ENCODE results near the gene OXT. TPM values are rescaled to one million over a fixed set of nuclear protein-coding genes. Genes with fewer than 3 reads are reported as not detected.

Gene OXT
- total RNA-seq (1.4 and 1.7 TPM in 2 replicates), polyA plus RNA-seq (1.0 TPM in 1 of 2 replicates, not detected in the other), polyA minus RNA-seq (not detected in 2 replicates)
- total RNA-seq (2013) = 0.23 TPM

- ChIA-PET CTCF (interaction anchor here (4.2 to 5.2 kb wide), 2 partner anchors 18 to 43 kb away, joined by 18 to 43 read pairs; no protein-coding TSS in a partner anchor), POLR2A (interaction anchor here (0.6 to 2.1 kb wide), 3 partner anchors 21 to 26 kb away, joined by 3 to 8 read pairs (median 5); no protein-coding TSS in a partner anchor)
- Mint-ChIP-seq H3K9me3 (ENCODE audit: insufficient read depth) (no peaks in the 10 kb centered on the region), H3K27ac (peak within 1 kb of the TSS; percentile 81), H3K27me3 (peaks cover 7% of the 10 kb centered on the region), H3K4me3 (peak within 1 kb of the TSS; percentile 81), H3K4me1 (peaks cover 26% of the 10 kb centered on the region)
- no peaks in the 10 kb centered on the region for H4K20me1 ChIP-seq (ENCODE audit: control insufficient read depth, insufficient read depth, low read length, poor library complexity, severe bottlenecking)
- peak within 1 kb of the TSS in 4 of 5 experiments; percentile 40 to 70 (median 56) for H3K4me3 ChIP-seq (ENCODE audit: control extremely low read depth in 1 of 5, extremely low read depth in 1 of 5, insufficient read depth in 1 of 5, low read depth in 2 of 5, low read length in 4 of 5)
- H3K79me2 ChIP-seq (ENCODE audit: control insufficient read depth, insufficient read depth, low read length) = peaks cover 6% of the 10 kb centered on the region
- H3K9me3 ChIP-seq (ENCODE audit: control extremely low read depth in 1 of 3, control insufficient read depth in 2 of 3, insufficient read depth in 1 of 3, low read length in 2 of 3) = peaks cover 0 to 8% (median 0%) of the 10 kb centered on the region in 3 donors
- peaks cover 0 to 25% (median 4%) of the 10 kb centered on the region in 4 experiments for H3K27me3 ChIP-seq (replicated peaks in 1 of 4; ENCODE audit: control extremely low read depth in 1 of 4, control insufficient read depth in 3 of 4, insufficient read depth in 4 of 4, low read length in 3 of 4)
- no peaks in the 10 kb centered on the region for H3K36me3 ChIP-seq (replicated peaks in 1 of 2; ENCODE audit: control extremely low read depth in 1 of 2, control insufficient read depth in 1 of 2, extremely low read depth in 1 of 2, insufficient read depth in 2 of 2, low read length in 1 of 2)
- peak within 1 kb of the TSS; percentile 83 for H2AFZ ChIP-seq (ENCODE audit: insufficient read depth, low read depth, low read length, poor library complexity, severe bottlenecking)
- ATAC-seq (ENCODE audit: low read depth) (peak; percentile 77), DNase-seq (peak; percentile 84)
- 7% methylated on average over 89 of the region's 95 CpGs for WGBS (ENCODE audit: insufficient coverage)
- intact Hi-C loops (cut with micrococcal nuclease) = loop anchor here (1.0 to 10.0 kb wide), 4 partner anchors 19 to 83 kb away; partner anchors contain the start of genes FASTKD5 and UBOX5
- peak within 1 kb of the TSS; percentile 74 for H3K9ac ChIP-seq (ENCODE audit: low read length)
- TF ChIP-seq EZH2 (IDR thresholded peaks at IDR 0.05; ENCODE audit: borderline replicate concordance, insufficient read depth, low read depth, low read length, poor library complexity, severe bottlenecking) = no peak
- TF ChIP-seq CTCF (IDR thresholded peaks at IDR 0.05) = no peak
- H3K4me2 ChIP-seq (replicated peaks; ENCODE audit: low read depth, low read length, poor library complexity, severe bottlenecking) = peak within 1 kb of the TSS; percentile 90
- peak within 1 kb of the TSS in 1 of 2 donors; percentile 62 for H3K27ac ChIP-seq (ENCODE audit: low read length in 2 of 2)
- peaks cover 15 to 19% of the 10 kb centered on the region in 2 donors for H3K4me1 ChIP-seq (ENCODE audit: control insufficient read depth in 2 of 2, insufficient read depth in 2 of 2, low read length in 2 of 2)
Observed at GRCh38 chr20:3071610-3072529, at the start of gene OXT. Gene OXT, plus strand, starts transcription at chr20:3071620. Its CDS starts 36 bp downstream, at chr20:3071656.

All from B cell (primary cell).